ENCODE data around the gene SPIRE2. TPM values are rescaled to one million over a fixed set of nuclear protein-coding genes. Genes with fewer than 3 reads are reported as not detected.
A peak's percentile ranks its signal among the peaks of the same experiment; 100 is the strongest.

Gene SPIRE2
- total and polyA plus RNA-seq, 2 of the 13 experiments (the other 11 are each of a cell fraction or from before 2014, with no cell fraction given): 13.3 to 37.5 TPM

DNA sequence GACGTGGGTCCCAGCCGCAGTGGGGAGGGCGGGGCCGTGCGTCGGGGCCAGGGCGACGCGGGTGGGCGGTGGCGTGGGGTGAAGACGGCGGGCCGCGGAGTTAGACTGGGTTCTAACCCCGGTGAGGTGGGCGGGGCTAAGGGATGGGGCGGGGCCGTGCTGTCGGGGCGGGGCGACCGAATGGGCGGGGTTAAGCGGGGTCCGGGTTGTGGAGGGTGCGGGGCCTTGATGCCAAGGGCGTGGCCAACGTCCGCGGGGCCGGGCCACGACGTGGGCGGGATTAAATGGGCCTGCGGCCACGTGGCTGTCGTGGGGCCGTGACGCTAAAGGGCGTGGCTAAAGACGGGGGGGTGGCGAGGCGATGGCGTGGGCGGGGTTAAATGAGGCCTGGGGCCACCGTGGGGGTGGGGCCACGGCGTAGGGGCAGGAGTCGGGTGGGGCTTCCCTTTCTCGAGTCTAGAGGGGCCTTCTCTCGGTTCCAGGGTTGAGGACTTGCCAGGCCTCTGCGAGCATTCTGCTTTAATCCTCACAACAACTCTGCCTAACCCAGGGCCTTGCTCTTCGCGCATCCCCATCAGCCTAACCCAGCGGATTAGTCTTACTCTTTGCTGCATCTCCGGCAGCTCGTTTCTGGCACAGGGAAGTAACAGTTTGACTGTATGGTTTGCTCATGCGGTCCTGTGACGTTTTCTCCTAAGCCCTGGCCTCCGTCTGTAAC lies 45.9 kb downstream of the SPIRE2 start (continued):
- TF ChIP-seq, protein P1, sequence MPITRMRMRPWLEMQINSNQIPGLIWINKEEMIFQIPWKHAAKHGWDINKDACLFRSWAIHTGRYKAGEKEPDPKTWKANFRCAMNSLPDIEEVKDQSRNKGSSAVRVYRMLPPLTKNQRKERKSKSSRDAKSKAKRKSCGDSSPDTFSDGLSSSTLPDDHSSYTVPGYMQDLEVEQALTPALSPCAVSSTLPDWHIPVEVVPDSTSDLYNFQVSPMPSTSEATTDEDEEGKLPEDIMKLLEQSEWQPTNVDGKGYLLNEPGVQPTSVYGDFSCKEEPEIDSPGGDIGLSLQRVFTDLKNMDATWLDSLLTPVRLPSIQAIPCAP (CRISPR knock-in tag; IDR thresholded peaks at IDR 0.05; ENCODE audit: low read depth): no peak
- TF ChIP-seq PRPF4 (IDR thresholded peaks at IDR 0.05; ENCODE audit: low read depth, low read length, poor library complexity, severe bottlenecking) (no peak), BRCA1 (CRISPR knock-in tag; IDR thresholded peaks at IDR 0.05) (no peak), RFX3 (CRISPR knock-in tag; IDR thresholded peaks at IDR 0.05) (no peak), SALL1 (CRISPR knock-in tag; IDR thresholded peaks at IDR 0.05) (peak; percentile 44; the same call in 1 of the 2 replicates), ELF3 (CRISPR knock-in tag; IDR thresholded peaks at IDR 0.05) (peak; percentile 32; the same call in 1 of the 2 replicates), HMG20B (CRISPR knock-in tag; conservative IDR thresholded peaks at IDR 0.05) (0 out of 2 replicates have a peak, but pooled peaks have one; percentile 8), MAF1 (CRISPR knock-in tag; IDR thresholded peaks at IDR 0.05; ENCODE audit: borderline replicate concordance) (no peak), MEF2D (CRISPR knock-in tag; IDR thresholded peaks at IDR 0.05) (0 out of 2 replicates have a peak, but pooled peaks have one; percentile 36), ZNF30 (CRISPR knock-in tag; IDR thresholded peaks at IDR 0.05) (no peak), ZFY (CRISPR knock-in tag; IDR thresholded peaks at IDR 0.05) (peak; percentile 67), ZNF552 (CRISPR knock-in tag; IDR thresholded peaks at IDR 0.05; ENCODE audit: borderline replicate concordance) (no peak), NFIC (IDR thresholded peaks at IDR 0.05; ENCODE audit: low read length) (no peak), NFYB (CRISPR knock-in tag; IDR thresholded peaks at IDR 0.05) (peak; percentile 53)
- TF ChIP-seq, protein P2, sequence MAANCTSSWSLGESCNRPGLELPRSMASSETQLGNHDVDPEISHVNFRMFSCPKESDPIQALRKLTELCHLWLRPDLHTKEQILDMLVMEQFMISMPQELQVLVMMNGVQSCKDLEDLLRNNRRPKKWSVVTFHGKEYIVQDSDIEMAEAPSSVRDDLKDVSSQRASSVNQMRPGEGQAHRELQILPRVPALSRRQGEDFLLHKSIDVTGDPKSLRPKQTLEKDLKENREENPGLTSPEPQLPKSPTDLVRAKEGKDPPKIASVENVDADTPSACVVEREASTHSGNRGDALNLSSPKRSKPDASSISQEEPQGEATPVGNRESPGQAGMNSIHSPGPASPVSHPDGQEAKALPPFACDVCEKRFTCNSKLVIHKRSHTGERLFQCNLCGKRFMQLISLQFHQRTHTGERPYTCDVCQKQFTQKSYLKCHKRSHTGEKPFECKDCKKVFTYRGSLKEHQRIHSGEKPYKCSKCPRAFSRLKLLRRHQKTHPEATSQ (CRISPR knock-in tag; IDR thresholded peaks at IDR 0.05; ENCODE audit: borderline replicate concordance): peak; percentile 77
- TF ChIP-seq, protein P3, sequence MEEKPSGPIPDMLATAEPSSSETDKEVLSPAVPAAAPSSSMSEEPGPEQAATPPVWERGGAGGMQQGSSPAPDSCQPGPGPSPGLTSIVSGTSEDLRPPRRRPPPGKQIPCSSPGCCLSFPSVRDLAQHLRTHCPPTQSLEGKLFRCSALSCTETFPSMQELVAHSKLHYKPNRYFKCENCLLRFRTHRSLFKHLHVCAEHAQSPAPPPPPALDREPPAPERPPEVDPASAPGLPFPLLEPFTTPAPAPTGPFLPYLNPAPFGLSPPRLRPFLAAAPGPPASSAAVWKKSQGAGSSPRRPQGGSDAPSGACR (CRISPR knock-in tag; IDR thresholded peaks at IDR 0.05): no peak
- TF ChIP-seq, protein P4, sequence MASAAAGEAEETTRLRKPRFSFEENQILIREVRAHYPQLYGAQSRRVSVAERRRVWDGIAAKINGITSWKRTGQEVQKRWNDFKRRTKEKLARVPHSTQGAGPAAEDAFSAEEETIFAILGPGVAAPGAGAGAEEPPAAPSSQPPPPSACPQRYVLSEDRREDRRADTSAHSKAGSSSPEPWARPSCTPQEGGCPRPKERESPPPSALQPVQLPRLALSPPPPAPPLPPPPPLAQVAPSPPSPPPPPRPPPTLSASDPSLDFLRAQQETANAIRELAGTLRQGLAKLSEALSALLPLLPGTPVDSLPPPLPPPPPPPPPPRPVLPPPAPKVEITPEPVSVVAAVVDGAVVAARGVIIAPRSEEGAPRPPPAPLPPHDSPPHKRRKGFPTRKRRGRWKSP (CRISPR knock-in tag; IDR thresholded peaks at IDR 0.05): no peak
- TF ChIP-seq, protein P5, sequence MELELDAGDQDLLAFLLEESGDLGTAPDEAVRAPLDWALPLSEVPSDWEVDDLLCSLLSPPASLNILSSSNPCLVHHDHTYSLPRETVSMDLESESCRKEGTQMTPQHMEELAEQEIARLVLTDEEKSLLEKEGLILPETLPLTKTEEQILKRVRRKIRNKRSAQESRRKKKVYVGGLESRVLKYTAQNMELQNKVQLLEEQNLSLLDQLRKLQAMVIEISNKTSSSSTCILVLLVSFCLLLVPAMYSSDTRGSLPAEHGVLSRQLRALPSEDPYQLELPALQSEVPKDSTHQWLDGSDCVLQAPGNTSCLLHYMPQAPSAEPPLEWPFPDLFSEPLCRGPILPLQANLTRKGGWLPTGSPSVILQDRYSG (CRISPR knock-in tag; IDR thresholded peaks at IDR 0.05): no peak
- TF ChIP-seq, protein P6, sequence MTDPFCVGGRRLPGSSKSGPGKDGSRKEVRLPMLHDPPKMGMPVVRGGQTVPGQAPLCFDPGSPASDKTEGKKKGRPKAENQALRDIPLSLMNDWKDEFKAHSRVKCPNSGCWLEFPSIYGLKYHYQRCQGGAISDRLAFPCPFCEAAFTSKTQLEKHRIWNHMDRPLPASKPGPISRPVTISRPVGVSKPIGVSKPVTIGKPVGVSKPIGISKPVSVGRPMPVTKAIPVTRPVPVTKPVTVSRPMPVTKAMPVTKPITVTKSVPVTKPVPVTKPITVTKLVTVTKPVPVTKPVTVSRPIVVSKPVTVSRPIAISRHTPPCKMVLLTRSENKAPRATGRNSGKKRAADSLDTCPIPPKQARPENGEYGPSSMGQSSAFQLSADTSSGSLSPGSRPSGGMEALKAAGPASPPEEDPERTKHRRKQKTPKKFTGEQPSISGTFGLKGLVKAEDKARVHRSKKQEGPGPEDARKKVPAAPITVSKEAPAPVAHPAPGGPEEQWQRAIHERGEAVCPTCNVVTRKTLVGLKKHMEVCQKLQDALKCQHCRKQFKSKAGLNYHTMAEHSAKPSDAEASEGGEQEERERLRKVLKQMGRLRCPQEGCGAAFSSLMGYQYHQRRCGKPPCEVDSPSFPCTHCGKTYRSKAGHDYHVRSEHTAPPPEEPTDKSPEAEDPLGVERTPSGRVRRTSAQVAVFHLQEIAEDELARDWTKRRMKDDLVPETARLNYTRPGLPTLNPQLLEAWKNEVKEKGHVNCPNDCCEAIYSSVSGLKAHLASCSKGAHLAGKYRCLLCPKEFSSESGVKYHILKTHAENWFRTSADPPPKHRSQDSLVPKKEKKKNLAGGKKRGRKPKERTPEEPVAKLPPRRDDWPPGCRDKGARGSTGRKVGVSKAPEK (CRISPR knock-in tag; IDR thresholded peaks at IDR 0.05; ENCODE audit: borderline replicate concordance): no peak
- TF ChIP-seq, protein P7, sequence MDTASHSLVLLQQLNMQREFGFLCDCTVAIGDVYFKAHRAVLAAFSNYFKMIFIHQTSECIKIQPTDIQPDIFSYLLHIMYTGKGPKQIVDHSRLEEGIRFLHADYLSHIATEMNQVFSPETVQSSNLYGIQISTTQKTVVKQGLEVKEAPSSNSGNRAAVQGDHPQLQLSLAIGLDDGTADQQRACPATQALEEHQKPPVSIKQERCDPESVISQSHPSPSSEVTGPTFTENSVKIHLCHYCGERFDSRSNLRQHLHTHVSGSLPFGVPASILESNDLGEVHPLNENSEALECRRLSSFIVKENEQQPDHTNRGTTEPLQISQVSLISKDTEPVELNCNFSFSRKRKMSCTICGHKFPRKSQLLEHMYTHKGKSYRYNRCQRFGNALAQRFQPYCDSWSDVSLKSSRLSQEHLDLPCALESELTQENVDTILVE (CRISPR knock-in tag; IDR thresholded peaks at IDR 0.05): no peak

Data from HepG2 (cell line).